ENCODE measurements around the gene PAK4.

The PAK4 gene

DNA sequence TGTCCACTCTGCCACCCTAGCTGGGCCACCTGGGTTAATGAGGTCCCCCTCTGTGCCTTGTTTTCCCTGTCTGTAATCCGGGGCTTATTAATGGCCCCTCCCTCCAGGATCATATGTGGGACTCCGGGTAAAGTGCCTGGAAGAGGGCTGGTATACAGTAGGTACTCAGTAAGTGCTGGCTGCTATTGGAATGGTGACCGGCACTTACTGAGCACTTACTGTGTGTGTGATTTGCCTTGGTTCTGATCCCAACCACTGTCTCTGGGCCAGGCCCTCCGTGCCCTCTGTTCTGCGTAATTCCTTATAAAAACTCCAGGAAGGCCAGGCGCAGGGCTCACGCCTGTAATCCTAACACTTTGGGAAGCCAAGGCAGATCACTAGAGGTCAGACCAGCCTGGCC lies 40.3 kb downstream of the PAK4 start:
- DNase-seq (ENCODE audit: low read depth), result no peak

DNA sequence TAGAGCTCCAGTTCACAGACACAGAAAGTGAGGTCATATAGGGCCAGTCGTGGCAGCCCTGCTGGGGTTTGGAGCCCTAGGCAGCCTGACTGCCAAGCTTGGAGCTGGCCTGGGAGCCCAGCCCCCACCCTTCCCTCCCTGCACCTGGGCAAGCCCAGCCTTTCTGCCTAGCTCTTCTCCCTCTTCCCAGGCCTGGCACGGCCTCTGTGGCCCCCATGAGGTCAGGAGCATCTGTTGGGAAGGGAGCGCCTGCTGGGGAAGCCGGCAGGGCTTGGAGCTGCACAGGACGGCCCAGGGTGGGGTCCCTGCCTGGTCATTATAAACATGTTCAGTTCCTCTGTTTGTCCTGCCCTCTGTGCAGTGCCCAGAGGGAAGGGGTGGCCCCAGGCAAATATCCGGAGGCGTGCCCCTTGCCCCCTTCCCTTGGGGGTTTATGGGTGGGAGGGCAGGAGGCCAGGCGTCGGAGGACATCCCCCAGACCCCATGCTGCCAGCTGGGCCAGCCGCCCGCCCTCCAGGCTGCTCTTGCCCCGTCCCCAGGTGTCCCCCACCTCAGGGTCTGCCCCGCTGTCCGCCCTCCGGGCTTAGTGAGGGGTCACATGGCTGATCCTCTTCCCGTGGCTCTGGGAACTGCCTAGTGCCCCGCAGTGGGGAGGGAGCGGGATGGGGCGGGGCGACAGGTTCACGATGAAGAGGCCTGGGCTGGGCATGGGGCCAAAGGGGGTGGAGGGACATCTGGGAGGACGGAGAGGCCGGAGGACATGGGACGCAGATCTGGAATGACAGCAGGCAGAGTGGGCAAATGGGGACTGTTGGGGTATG lies 41.2 kb downstream of the PAK4 start:
- no peak for DNase-seq (ENCODE audit: low read depth)

DNA sequence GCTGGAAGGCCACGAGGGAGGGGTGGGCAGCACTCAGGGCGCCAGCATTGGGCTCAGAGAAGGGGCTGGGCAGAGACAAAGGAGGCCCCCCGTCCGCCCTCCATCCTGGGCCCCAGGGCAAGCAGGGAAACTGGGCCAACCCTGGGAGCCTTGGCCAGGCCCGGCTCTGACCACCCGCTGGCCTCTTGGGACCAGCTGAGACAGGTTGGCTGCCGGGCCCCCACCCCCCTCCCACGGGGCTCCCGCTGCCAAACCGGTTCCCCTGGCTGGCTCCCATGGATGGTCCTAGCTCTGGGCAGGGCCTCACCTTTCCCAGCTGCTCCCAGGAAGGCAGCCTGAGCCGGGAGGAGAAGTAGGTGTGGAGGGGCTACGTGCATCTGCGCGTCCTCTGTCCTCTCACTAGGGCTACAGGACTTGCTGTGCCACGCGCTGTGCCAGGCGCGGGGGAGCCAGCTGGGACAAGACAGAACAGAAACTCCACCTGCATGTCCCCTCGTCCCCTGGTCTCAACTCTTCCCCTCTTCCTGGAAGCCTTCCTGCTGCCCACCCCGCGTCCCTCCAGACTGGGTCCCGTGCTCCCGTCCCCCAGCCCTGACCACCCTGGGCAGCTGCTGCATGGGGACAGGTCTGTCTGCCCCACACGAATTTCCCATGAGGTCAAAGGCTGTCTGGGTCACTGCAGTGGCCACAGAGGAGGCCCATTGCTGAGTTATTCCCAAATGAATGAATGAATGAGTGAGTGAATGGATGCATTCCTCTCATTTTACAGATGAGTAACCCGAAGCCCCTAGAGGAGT lies 42.1 kb downstream of the PAK4 start:
- no peak for DNase-seq (ENCODE audit: low read depth)

DNA sequence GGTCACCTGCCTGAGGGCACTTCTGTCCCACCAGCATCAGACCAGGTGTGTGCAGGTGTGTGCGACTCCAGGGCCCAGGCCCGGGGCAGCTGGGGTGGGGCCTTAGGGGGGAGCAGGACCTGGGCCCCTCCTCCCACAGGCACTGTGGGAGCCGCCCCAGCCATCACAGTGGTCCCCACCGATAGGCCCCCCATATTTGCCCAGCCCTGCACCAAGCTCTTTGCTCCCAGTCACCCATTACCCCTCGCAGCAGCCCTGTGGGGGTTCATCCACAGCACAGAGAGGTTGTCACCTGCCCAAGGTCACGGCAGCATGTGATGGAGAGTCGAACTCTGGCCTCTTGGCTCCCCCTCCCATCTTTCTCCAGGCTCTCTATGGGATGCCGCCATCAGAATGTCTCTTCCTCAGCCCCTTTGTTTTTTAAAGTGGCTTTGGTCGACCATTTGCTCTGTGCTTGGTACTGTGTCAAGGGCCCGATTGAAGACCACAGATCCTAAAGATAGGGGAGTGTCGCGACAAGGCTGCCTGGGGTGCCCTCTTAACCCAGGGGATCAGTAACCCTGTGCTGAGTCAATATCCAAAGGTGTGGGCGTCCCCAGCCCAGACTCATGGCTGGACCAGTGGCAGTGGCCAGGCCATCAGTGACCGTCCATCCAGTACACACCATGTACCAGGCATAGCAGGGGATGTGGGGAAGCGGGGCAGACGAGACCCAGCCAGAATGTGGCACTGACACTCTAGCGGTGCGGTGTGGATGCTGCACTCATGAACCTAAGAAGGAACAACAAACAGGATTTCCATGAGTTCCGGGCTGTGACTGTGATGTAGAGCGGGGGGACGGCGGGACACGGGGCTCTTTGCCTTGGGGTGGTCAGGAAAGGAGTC lies 42.9 kb downstream of the PAK4 start:
- DNase-seq (ENCODE audit: low read depth), result no peak

DNA sequence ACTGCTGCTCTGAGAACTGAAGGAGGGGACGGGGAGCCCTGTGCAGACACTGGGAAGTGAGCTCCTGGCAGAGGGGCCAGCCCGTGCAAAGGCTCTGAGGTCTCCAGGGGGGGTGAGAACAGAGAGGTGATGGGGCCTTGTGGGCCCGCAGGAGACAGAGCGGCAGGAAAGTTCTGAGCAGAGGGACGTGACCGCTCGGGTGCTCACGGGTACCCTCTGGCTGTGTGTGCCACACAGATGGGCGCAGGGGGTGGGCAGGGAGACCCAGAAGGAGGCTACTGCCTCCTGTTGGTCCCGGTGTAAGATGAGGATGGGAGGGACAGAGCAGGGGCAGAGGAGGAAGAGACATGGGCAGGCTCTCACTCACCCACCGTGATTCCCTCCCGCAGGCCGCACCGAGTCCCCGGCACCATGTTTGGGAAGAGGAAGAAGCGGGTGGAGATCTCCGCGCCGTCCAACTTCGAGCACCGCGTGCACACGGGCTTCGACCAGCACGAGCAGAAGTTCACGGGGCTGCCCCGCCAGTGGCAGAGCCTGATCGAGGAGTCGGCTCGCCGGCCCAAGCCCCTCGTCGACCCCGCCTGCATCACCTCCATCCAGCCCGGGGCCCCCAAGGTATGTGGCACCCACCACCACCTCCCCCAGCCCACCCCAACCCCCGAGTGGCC lies 43.7 kb downstream of the PAK4 start:
- DNase-seq (ENCODE audit: low read depth), result no peak

DNA sequence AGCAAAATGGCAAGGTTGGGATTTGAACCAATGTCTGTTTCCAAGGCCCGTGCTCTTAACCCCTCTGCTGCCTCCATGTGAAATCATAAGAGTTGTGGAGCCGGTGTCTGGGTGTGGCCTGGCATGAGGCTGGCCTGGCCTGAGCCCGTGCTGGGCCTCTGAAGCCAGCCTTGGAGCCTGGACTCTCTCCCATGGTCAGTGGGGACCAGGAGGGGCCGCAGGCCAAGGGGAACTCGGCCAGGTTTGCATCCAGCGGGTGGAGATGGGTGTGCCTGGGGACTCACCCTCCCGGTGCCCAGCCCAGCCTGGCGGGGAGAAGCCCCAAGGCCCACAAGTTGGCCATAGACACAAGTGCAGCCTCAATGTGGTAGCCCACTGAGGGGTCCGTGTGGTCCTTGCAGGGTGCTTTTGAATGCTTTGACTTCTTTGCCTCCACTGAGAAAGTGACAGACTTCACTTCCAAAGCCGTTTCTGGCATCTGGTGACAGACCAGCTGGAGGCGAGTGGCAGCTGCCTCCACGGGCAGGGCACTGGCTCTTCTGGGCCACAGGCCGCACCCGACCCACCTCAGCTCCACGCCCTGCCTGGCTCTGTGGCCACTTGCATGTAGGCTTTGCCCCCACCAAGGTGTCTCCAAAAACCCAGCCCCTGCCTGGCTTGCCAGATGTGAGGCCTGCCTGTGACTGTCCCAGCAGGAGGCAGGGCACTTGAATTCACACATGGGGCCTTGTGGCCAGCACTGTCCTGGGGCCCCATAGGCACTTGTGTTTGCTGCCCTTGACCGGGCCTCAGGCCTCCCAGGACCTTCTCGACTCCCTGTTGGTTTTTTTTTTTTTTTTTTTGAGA lies 45.0 kb downstream of the PAK4 start:
- DNase-seq (ENCODE audit: low read depth), result no peak

DNA sequence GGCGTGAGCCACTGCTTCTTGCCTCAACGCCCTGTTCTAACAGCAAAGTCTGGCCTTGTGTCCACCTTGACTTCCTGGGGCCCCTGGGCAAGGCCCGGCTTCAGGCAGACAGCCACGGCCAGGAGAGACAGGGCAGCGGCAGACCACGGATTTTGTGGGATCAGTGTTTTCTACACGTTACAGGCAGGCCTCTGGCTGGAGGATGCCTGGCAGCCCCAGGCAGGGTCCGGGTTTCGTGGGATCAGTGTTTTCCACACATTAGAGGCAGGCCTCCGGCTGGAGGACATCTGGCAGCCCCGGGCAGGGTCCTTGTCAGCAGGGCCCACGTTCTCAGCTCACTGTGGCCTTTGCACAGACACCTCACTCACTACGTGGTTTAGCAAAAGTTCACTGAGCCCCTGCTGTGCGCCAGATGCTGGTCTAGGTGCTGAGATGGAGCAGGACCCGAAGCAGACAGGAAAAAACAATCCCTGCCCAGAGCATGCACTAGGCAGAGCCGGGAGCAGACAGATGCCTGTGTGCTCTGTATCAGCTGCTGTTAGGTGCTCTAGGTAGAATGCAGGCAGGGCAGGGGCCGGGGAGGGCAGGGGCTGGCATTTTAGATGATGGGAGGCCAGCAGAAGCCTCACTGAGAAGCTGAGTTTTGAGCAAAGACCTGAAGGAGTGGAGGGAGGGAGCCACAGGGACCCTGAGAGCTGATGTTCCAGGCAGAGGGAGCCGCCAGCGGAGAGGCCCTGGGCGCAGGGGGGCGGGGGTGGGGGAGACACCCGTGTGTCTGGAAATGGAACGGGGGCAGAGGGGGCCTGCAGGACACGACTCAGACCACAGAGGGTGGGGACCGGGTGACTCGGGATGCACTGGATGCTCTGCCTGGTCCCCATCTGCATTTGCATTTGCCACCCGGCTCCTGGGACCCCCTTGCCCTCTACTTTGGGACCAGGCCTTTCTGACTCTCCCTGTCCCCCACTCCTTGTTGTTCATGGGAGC lies 46.2 kb downstream of the PAK4 start:
- DNase-seq (ENCODE audit: low read depth), result no peak

DNA sequence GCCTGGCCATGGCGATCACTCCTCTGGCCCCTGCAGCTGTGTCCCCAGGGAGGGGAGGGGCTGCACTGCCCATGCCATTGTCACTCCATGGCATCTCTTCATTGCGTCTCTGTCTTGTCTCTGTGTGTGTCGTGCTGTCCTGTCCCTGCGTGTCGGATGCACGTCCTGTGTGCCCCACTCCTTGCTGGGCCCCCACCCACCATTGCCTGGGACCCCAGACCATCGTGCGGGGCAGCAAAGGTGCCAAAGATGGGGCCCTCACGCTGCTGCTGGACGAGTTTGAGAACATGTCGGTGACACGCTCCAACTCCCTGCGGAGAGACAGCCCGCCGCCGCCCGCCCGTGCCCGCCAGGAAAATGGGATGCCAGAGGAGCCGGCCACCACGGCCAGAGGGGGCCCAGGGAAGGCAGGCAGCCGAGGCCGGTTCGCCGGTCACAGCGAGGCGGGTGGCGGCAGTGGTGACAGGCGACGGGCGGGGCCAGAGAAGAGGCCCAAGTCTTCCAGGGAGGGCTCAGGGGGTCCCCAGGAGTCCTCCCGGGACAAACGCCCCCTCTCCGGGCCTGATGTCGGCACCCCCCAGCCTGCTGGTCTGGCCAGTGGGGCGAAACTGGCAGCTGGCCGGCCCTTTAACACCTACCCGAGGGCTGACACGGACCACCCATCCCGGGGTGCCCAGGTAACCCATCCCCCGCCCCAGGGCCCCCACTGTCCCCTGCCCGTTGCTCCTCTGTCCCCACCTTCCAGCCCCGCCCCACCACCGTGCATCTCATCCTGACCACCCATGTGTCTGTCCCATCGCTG lies 47.3 kb downstream of the PAK4 start:
- no peak for DNase-seq (ENCODE audit: low read depth)

DNA sequence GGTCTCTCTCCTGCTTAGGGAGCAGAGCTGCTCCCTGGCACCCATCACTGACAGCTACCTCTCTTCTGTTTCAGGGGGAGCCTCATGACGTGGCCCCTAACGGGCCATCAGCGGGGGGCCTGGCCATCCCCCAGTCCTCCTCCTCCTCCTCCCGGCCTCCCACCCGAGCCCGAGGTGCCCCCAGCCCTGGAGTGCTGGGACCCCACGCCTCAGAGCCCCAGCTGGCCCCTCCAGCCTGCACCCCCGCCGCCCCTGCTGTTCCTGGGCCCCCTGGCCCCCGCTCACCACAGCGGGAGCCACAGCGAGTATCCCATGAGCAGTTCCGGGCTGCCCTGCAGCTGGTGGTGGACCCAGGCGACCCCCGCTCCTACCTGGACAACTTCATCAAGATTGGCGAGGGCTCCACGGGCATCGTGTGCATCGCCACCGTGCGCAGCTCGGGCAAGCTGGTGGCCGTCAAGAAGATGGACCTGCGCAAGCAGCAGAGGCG lies 48.0 kb downstream of the PAK4 start:
- DNase-seq (ENCODE audit: low read depth), result no peak

DNA sequence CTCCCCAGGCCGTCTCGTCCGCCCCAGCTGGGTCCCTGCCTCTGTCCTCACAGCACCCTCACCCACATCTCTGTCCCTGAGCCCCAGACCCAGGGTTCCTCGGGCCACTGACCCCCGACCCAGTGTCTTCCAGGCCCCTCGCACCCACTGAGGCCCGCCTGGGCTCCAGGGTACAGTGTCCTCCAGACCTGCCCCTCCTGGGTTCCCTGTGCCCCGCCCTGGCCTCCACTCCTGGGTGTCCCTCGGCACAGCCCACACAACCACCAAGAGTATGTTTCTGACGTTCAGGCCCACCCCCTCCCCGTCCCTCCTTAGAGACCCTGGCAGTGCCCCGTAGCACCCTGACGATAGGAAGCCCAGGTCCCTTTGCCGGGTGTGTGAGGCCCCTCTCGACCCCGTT lies 48.6 kb downstream of the PAK4 start:
- no peak for DNase-seq (ENCODE audit: low read depth)

DNA sequence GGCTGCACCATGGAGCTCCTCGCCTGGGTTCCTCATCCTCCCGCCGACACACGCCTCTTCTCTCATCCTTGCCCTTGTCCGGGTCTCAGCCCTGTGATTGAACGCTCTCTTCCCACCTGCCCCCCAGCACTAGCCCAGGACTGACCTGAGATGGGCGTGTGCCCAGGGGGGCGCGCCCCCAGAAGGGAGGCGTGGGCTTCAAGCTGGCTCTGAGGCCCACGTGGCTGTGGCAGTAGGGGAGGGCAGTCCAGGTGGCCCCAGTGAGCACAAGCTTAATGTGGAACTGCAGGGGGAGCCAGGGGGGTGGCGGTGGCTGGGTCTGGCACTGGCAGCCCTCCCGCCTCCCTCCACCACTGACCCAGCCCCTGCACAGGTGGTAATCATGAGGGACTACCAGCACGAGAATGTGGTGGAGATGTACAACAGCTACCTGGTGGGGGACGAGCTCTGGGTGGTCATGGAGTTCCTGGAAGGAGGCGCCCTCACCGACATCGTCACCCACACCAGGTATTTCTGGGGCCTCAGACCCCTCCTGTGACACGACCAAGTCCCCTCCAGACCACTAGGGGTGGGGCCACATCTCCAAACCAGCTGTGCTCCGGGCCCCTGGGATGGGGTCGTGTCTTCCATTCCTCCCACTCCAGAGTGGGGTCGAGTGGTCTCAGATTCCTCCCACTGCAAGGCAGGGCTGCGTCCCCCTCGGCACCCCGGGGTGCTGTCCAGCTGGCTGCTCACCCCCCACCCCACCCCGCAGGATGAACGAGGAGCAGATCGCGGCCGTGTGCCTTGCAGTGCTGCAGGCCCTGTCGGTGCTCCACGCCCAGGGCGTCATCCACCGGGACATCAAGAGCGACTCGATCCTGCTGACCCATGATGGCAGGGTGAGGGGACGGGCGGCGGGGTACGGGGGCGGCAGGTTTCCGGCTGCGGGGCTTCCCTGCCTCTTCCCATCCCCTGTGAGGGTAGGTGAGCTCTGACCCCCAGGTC lies 49.3 kb downstream of the PAK4 start:
- DNase-seq (ENCODE audit: low read depth), result no peak

DNA sequence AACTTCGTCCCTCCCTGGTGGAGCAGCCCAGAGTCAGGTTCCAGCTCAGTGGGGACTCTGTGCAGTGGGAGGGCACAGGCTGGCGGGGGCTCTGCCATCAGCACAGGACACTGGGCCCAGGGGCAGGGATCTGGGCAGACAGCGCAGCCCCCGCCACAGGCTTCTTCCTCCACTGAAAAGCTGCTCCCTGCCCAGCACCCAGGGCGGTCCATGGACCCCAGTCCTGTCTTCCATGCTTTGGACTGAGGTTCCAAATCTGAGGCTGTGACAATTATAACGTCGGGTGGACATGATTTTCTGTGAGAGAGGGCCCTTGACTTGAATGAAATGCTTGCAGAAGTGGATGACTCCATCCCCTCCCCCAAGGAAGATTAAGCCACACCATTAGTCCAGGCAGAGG lies 50.0 kb downstream of the PAK4 start:
- DNase-seq (ENCODE audit: low read depth), result no peak

DNA sequence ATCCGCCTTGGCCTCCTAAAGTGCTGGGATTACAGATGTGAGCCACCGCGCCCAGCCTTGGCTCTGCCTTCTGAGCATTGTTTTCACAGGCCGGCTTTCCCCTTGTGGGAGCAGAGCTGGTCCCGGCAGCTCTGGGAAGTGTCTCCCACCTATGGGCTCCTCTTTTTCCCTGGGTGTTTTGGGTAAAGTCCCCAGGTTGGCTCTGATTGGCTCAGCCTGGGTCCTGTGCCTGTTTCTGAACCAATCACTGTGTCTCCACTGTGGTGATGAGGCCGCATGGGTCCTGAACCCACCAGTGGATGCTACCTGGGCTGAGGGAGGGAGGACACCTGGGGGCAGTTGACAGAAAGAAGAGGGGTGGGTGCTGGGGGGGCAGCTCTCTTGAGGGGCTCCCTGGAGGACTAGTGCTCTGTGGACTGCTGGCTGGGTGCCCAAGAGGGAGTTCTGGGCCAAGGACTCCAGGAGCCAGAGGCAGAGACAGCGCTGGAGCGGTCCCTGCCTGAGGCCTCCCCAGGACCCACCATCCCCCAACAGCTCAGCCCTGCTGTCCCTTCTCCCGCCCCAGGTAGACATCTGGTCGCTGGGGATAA lies 51.6 kb downstream of the PAK4 start:
- no peak for DNase-seq (ENCODE audit: low read depth)

DNA sequence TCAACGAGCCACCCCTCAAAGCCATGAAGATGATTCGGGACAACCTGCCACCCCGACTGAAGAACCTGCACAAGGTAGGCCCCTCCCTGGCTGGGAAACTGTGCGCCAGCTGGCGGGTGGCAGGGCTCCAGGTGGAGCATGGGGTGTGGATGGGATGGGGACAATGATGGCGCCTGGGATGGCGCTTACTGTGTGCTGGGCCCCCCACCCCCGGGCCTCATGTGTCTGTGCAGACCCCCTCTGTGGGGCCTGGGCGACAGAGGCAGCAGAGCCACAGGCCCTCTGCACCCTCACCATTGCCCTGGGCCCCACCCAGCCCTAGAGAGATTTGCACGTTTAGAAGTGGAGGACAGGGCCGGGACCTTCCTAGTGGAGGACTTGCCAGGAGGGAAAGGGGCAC lies 52.1 kb downstream of the PAK4 start:
- no peak for DNase-seq (ENCODE audit: low read depth)

DNA sequence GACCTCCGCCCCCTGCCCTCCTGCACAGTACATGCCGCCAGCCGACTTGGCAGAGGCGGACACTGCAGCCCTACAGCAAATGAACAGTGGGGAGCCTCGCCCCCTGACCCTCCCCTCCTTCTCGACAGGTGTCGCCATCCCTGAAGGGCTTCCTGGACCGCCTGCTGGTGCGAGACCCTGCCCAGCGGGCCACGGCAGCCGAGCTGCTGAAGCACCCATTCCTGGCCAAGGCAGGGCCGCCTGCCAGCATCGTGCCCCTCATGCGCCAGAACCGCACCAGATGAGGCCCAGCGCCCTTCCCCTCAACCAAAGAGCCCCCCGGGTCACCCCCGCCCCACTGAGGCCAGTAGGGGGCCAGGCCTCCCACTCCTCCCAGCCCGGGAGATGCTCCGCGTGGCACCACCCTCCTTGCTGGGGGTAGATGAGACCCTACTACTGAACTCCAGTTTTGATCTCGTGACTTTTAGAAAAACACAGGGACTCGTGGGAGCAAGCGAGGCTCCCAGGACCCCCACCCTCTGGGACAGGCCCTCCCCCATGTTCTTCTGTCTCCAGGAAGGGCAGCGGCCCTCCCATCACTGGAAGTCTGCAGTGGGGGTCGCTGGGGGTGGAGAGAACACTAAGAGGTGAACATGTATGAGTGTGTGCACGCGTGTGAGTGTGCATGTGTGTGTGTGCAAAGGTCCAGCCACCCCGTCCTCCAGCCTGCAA lies 52.9 kb downstream of the PAK4 start:
- no peak for DNase-seq (ENCODE audit: low read depth)

DNA sequence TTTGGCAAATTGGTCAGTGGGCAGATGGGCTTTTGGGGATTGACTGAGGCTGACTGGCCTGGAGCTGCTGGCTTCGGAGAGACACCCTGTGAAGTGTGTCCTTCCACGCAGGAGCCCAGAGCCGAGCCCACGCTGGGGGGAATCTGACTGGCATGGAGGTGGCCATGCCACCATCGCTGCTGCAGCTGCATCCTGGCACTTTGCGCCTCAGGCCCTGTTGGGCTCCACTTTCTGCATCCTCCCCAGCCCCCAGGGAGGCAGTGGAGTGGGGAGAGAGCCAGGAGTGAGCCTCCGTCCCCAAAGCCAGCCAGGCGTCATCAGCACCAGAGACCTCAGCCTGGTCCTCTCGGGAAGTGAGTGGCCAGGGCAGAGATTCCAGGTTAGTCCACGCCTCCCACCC lies 54.2 kb downstream of the PAK4 start:
- no peak for DNase-seq (ENCODE audit: low read depth)

Data from activated T-cell treated with anti-CD3 and anti-CD28 coated beads for 48 hours (primary cell).